T-helper 1 cell treated with Interleukin-12 subunit alpha and Interleukin-12 subunit beta and Interleukin-4 antibody, amounts not matched to agents 30 μg/mL and 1 μg/mL, for 36 hours (primary cell): ENCODE data around the gene GPR61.

ENCODE experiments used
- H3K27ac Mint-ChIP-seq: one replicate; pipeline ENCODE4 v1.8.0; 2021; ENCODE audit warnings: mild to moderate bottlenecking, mixed read lengths
- H3K27me3 Mint-ChIP-seq: one replicate; pipeline ENCODE4 v1.8.0; 2021; ENCODE audit warnings: low read depth, mixed read lengths
- H3K36me3 Mint-ChIP-seq: one replicate; pipeline ENCODE4 v1.8.0; 2021; ENCODE audit warnings: low read depth, mixed read lengths
- H3K4me1 Mint-ChIP-seq: one replicate; pipeline ENCODE4 v1.8.0; 2021; ENCODE audit warnings: low read depth, mixed read lengths
- H3K4me3 Mint-ChIP-seq: one replicate; pipeline ENCODE4 v1.8.0; 2021; ENCODE audit warnings: mild to moderate bottlenecking, moderate library complexity, mixed read lengths
- H3K9me3 Mint-ChIP-seq: one replicate; pipeline ENCODE4 v1.8.0; 2021; ENCODE audit warnings: mixed read lengths

The GPR61 gene

GRCh38 chr1:109501644-109502363 lies 37.9 kb upstream of the GPR61 start:
- Mint-ChIP-seq H3K27ac (peak overlapping the region; percentile 85), H3K27me3 (no peaks in the 10 kb centered on the region), H3K4me3 (peak overlapping the region; percentile 66), H3K4me1 (peaks cover 41% of the 10 kb centered on the region), H3K9me3 (no peaks in the 10 kb centered on the region), H3K36me3 (peaks cover 27% of the 10 kb centered on the region)

GRCh38 chr1:109502364-109502851 lies 37.3 kb upstream of the GPR61 start:
- Mint-ChIP-seq H3K9me3 (no peaks in the 10 kb centered on the region), H3K4me3 (peak overlapping the region; percentile 66), H3K4me1 (peaks cover 41% of the 10 kb centered on the region), H3K27me3 (peaks cover 5% of the 10 kb centered on the region), H3K27ac (peak overlapping the region; percentile 85), H3K36me3 (peaks cover 24% of the 10 kb centered on the region)

GRCh38 chr1:109503935-109504334 lies 35.7 kb upstream of the GPR61 start:
- Mint-ChIP-seq H3K4me3 (peak overlapping the region; percentile 21), H3K9me3 (no peaks in the 10 kb centered on the region), H3K4me1 (peaks cover 46% of the 10 kb centered on the region), H3K27me3 (peaks cover 17% of the 10 kb centered on the region), H3K36me3 (peaks cover 18% of the 10 kb centered on the region), H3K27ac (no peak overlapping the region)

GRCh38 chr1:109504974-109505373 lies 34.7 kb upstream of the GPR61 start:
- H3K4me3 Mint-ChIP-seq: no peak overlapping the region
- no peaks in the 10 kb centered on the region for H3K9me3 Mint-ChIP-seq
- H3K4me1 Mint-ChIP-seq: peaks cover 47% of the 10 kb centered on the region
- H3K36me3 Mint-ChIP-seq: peaks cover 16% of the 10 kb centered on the region
- no peak overlapping the region for H3K27ac Mint-ChIP-seq
- H3K27me3 Mint-ChIP-seq: peaks cover 24% of the 10 kb centered on the region

- Mint-ChIP-seq H3K4me1 (peaks cover 27% of the 10 kb centered on the region), H3K27ac (no peak overlapping the region), H3K27me3 (peaks cover 45% of the 10 kb centered on the region), H3K9me3 (no peaks in the 10 kb centered on the region), H3K4me3 (peak overlapping the region; percentile 79), H3K36me3 (peaks cover 4% of the 10 kb centered on the region)
Observed at GRCh38 chr1:109508001-109508872, 31.4 kb upstream of the GPR61 start.

- peaks cover 4% of the 10 kb centered on the region for H3K36me3 Mint-ChIP-seq
- H3K4me3 Mint-ChIP-seq: peak overlapping the region; percentile 79
- H3K27ac Mint-ChIP-seq: no peak overlapping the region
- H3K9me3 Mint-ChIP-seq: no peaks in the 10 kb centered on the region
- H3K27me3 Mint-ChIP-seq: peaks cover 47% of the 10 kb centered on the region
- peaks cover 25% of the 10 kb centered on the region for H3K4me1 Mint-ChIP-seq
Observed at GRCh38 chr1:109508873-109509175, 30.8 kb upstream of the GPR61 start.

GRCh38 chr1:109509176-109510134 lies 30.2 kb upstream of the GPR61 start, which contains the start of gene AMIGO1:
TSS of gene AMIGO1 (minus strand) at chr1:109509727. CDS start at chr1:109508912, 815 bp downstream.
- H3K4me1 Mint-ChIP-seq: peaks cover 22% of the 10 kb centered on the region
- peak within 1 kb of the TSS; percentile 82 for H3K4me3 Mint-ChIP-seq
- peaks cover 47% of the 10 kb centered on the region for H3K27me3 Mint-ChIP-seq
- H3K36me3 Mint-ChIP-seq: peaks cover 2% of the 10 kb centered on the region
- H3K9me3 Mint-ChIP-seq: no peaks in the 10 kb centered on the region
- no peak within 1 kb of the TSS for H3K27ac Mint-ChIP-seq

- Mint-ChIP-seq H3K27me3 (peaks cover 51% of the 10 kb centered on the region), H3K36me3 (peaks cover 2% of the 10 kb centered on the region), H3K9me3 (no peaks in the 10 kb centered on the region), H3K4me3 (no peak overlapping the region), H3K27ac (no peak overlapping the region), H3K4me1 (peaks cover 19% of the 10 kb centered on the region)
Observed at GRCh38 chr1:109513110-109513710, 26.5 kb upstream of the GPR61 start.

GRCh38 chr1:109514846-109515245 lies 24.8 kb upstream of the GPR61 start:
- H3K9me3 Mint-ChIP-seq: no peaks in the 10 kb centered on the region
- H3K4me1 Mint-ChIP-seq: peaks cover 9% of the 10 kb centered on the region
- H3K27ac Mint-ChIP-seq: no peak overlapping the region
- H3K27me3 Mint-ChIP-seq: peaks cover 39% of the 10 kb centered on the region
- peaks cover 2% of the 10 kb centered on the region for H3K36me3 Mint-ChIP-seq
- H3K4me3 Mint-ChIP-seq: no peak overlapping the region

GRCh38 chr1:109516872-109517271 lies 22.8 kb upstream of the GPR61 start:
- Mint-ChIP-seq H3K36me3 (no peaks in the 10 kb centered on the region), H3K9me3 (no peaks in the 10 kb centered on the region), H3K4me3 (no peak overlapping the region), H3K27ac (no peak overlapping the region), H3K4me1 (peaks cover 2% of the 10 kb centered on the region), H3K27me3 (peaks cover 31% of the 10 kb centered on the region)

GRCh38 chr1:109517337-109517736 lies 22.3 kb upstream of the GPR61 start:
- no peak overlapping the region for H3K4me3 Mint-ChIP-seq
- H3K4me1 Mint-ChIP-seq: no peaks in the 10 kb centered on the region
- no peaks in the 10 kb centered on the region for H3K36me3 Mint-ChIP-seq
- peaks cover 35% of the 10 kb centered on the region for H3K27me3 Mint-ChIP-seq
- no peaks in the 10 kb centered on the region for H3K9me3 Mint-ChIP-seq
- H3K27ac Mint-ChIP-seq: no peak overlapping the region

- peaks cover 33% of the 10 kb centered on the region for H3K27me3 Mint-ChIP-seq
- no peaks in the 10 kb centered on the region for H3K4me1 Mint-ChIP-seq
- H3K4me3 Mint-ChIP-seq: no peak overlapping the region
- H3K9me3 Mint-ChIP-seq: no peaks in the 10 kb centered on the region
- no peaks in the 10 kb centered on the region for H3K36me3 Mint-ChIP-seq
- no peak overlapping the region for H3K27ac Mint-ChIP-seq
Observed at GRCh38 chr1:109521002-109521951, 18.4 kb upstream of the GPR61 start.

- Mint-ChIP-seq H3K27ac (no peak overlapping the region), H3K27me3 (peaks cover 34% of the 10 kb centered on the region), H3K36me3 (no peaks in the 10 kb centered on the region), H3K4me3 (no peak overlapping the region), H3K9me3 (no peaks in the 10 kb centered on the region), H3K4me1 (no peaks in the 10 kb centered on the region)
Observed at GRCh38 chr1:109522026-109522425, 17.6 kb upstream of the GPR61 start.
